K562 (cell line): ENCODE data around the gene RBM28. TPM values are rescaled to one million over a fixed set of nuclear protein-coding genes. Genes with fewer than 3 reads are reported as not detected.

Experiments
- ATAC-seq: fragments of 200-7000 bp; cut with Tn5 transposase; 3 replicates; pipeline ENCODE4 v1.9.1; 2020; ENCODE audit warnings: moderate library complexity
- BruUV-seq: library from RNA; stranded (reverse); fragments of 400-500 nt; replicated peaks from 2 replicates; lab custom pipeline; 2021; lab: Mats Ljungman, UMichigan
- CTCF ChIA-PET: fragments of 300-600 bp; formaldehyde crosslinking; extraction: SDS; loops from one replicate; lab custom pipeline; 2021; ENCODE audit warnings: low intra/inter-chr PET ratio; lab: Yijun Ruan, JAX
- POLR2A ChIA-PET: fragments of 300-600, 350-650 bp; sonication (Branson Sonifier 250); formaldehyde crosslinking; extraction: SDS; loops from one replicate; lab custom pipeline; 2021; ENCODE audit warnings: antibody characterized with exemption, inconsistent platforms; lab: Yijun Ruan, JAX
- DNase-seq, 4 experiments: peaks; one replicate each; pipeline versions ENCODE4 v3.0.0 to v3.0.0-alpha.2; 2011 to 2018; ENCODE audit warnings: low spot score in 3 of 4, mixed read lengths in 3 of 4; ENCODE audit errors: extremely low read depth in 1 of 4
- FAIRE-seq: peaks from 2 replicates; lab custom pipeline; 2011; peaks lifted over from hg19 to GRCh38; lab: Jason Lieb, UNC
- H2AFZ ChIP-seq: 2 replicates; pipeline ENCODE4 v1.6.0; 2011; ENCODE audit warnings: low read depth, low read length, control low read depth, inconsistent platforms
- H3K27ac ChIP-seq: fragments of 200-600 bp; 3 replicates; pipeline ENCODE4 v1.8.0; 2011; ENCODE audit warnings: low read depth, mild to moderate bottlenecking, control low read depth, inconsistent platforms, low read length, moderate library complexity, mixed read lengths; ENCODE audit errors: extremely low read depth
- H3K27me3 ChIP-seq, 2 experiments: fragments of 300-600 bp in 1 of 2; 2 replicates in 1 of 2; 3 replicates in 1 of 2; pipeline versions ENCODE4 v1.6.0 to v1.8.0; 2011; ENCODE audit warnings: inconsistent platforms in 2 of 2, low read length in 2 of 2, mild to moderate bottlenecking in 1 of 2, mixed read lengths in 1 of 2, moderate library complexity in 1 of 2; ENCODE audit not compliant: control insufficient read depth in 2 of 2, insufficient read depth in 2 of 2
- H3K36me3 ChIP-seq: fragments of 300-600 bp; 3 replicates; pipeline ENCODE4 v1.8.0; 2011; ENCODE audit warnings: mild to moderate bottlenecking, low read length, inconsistent platforms; ENCODE audit not compliant: control insufficient read depth, insufficient read depth
- H3K4me1 ChIP-seq, 2 experiments: fragments of 200-600 bp in 1 of 2; replicated peaks in 1 of 2; 2 replicates in 1 of 2; 3 replicates in 1 of 2; pipeline versions ENCODE4 v1.5.1 to v1.8.0; 2011; ENCODE audit warnings: inconsistent platforms in 2 of 2, low read length in 2 of 2, mild to moderate bottlenecking in 1 of 2, mixed read lengths in 1 of 2, moderate library complexity in 1 of 2; ENCODE audit not compliant: control insufficient read depth in 2 of 2, insufficient read depth in 2 of 2
- H3K4me2 ChIP-seq: 2 replicates; pipeline ENCODE4 v1.6.1; 2011; ENCODE audit warnings: low read length, control low read depth, inconsistent platforms, mixed read lengths; ENCODE audit not compliant: insufficient read depth
- H3K4me3 ChIP-seq: fragments of 200-600 bp; sonication (generic), shearing (Covaris generic); 2 replicates; pipeline ENCODE4 v1.5.1; 2016; ENCODE audit warnings: control low read depth, inconsistent platforms
- H3K79me2 ChIP-seq: fragments of 200-600 bp; 3 replicates; pipeline ENCODE4 v1.8.0; 2011; ENCODE audit warnings: low read length, inconsistent platforms; ENCODE audit not compliant: control insufficient read depth, insufficient read depth
- H3K9ac ChIP-seq, 2 experiments: 2 replicates each; pipeline versions ENCODE4 v1.6.0 to v1.6.1; 2011; ENCODE audit warnings: low read depth in 2 of 2, low read length in 2 of 2, control low read depth in 1 of 2, inconsistent platforms in 1 of 2, mild to moderate bottlenecking in 1 of 2, mixed read lengths in 1 of 2; ENCODE audit not compliant: insufficient read depth in 1 of 2
- H3K9me1 ChIP-seq: one replicate; pipeline ENCODE4 v1.6.0; 2011; ENCODE audit warnings: inconsistent platforms, mild to moderate bottlenecking, low read length, moderate library complexity; ENCODE audit not compliant: control insufficient read depth, insufficient read depth
- H3K9me3 ChIP-seq: replicated peaks from 2 replicates; pipeline ENCODE4 v1.5.1; 2011; ENCODE audit warnings: low read depth, low read length, inconsistent platforms; ENCODE audit not compliant: control insufficient read depth, insufficient read depth
- H4K20me1 ChIP-seq: replicated peaks from 2 replicates; pipeline ENCODE4 v1.6.1; 2011; ENCODE audit warnings: low read length, inconsistent platforms, mixed read lengths; ENCODE audit not compliant: control insufficient read depth, insufficient read depth
- WGBS: fragments of 100-300 bp; shearing (Covaris generic); methylation state at CpG from one replicate; pipeline ENCODE4 v1.1.6; 2016; ENCODE audit warnings: low coverage, mixed read lengths; ENCODE audit not compliant: insufficient coverage; ENCODE audit errors: missing lambda C conversion rate; 5-methylcytosine and 5-hydroxymethylcytosine counted together
- in situ Hi-C: fragments of 300-500 bp; cut with MboI; formaldehyde crosslinking; loops from 4 replicates; pipeline ENCODE4 v1.15.0; 2018; ENCODE audit warnings: inconsistent platforms, mixed read lengths
- intact Hi-C: fragments of 100-400 bp; cut with micrococcal nuclease; formaldehyde crosslinking; loops from 2 replicates; pipeline ENCODE4 v1.14.2; 2022
- polyA plus RNA-seq, 8 experiments: library from polyadenylated mRNA; depleted of rRNA in 4 of 8; stranded (reverse) in 5 of 8; unstranded in 3 of 8; fragments of >200 nt; fragmentation: Nextera tagmentation in 2 of 8; fragmentation: Illumina TruSeq in 1 of 8; extraction: Ambion mirVana in 2 of 8; extraction: Trizol in 1 of 8; gene quantifications; 2 replicates each; pipeline versions ENCODE4 v1.2.1 to v1.2.3, GENCODE V29; 2011 to 2014; ENCODE audit warnings: inconsistent platforms in 1 of 8, missing spikeins in 1 of 8
- total RNA-seq, 7 experiments: library from RNA; depleted of rRNA in 6 of 7; stranded (reverse); fragments of >200 nt in 6 of 7; fragmentation: Illumina TruSeq in 2 of 7; extraction: Trizol in 2 of 7; gene quantifications; 2 replicates each; pipeline versions ENCODE4 v1.2.1 to v1.2.3, GENCODE V29; 2011 to 2021; ENCODE audit warnings: low replicate concordance in 1 of 7
- TF ChIP-seq, protein P1 (sequence below), 2 experiments: IDR thresholded peaks in 1 of 2; conservative IDR thresholded peaks in 1 of 2; 2 replicates each; pipeline ENCODE4 v1.6.1; 2016; ENCODE audit warnings: low read depth in 2 of 2, mild to moderate bottlenecking in 1 of 2, missing compliant biosample characterization in 1 of 2, missing genetic modification characterization in 1 of 2, moderate library complexity in 1 of 2
- TF ChIP-seq, protein P2 (sequence below): fragments of 450-650 bp; IDR thresholded peaks from 2 replicates; pipeline ENCODE4 v1.6.1; 2016
- TF ChIP-seq, protein P3 (sequence below): fragments of 450-650 bp; IDR thresholded peaks from 2 replicates; pipeline ENCODE4 v1.6.1; 2016; ENCODE audit warnings: mild to moderate bottlenecking

Gene RBM28
- total and polyA plus RNA-seq, 9 of the 15 experiments (the other 6 are each of a cell fraction or from before 2014, with no cell fraction given) = 65.8 to 213 (median 138) TPM

DNA sequence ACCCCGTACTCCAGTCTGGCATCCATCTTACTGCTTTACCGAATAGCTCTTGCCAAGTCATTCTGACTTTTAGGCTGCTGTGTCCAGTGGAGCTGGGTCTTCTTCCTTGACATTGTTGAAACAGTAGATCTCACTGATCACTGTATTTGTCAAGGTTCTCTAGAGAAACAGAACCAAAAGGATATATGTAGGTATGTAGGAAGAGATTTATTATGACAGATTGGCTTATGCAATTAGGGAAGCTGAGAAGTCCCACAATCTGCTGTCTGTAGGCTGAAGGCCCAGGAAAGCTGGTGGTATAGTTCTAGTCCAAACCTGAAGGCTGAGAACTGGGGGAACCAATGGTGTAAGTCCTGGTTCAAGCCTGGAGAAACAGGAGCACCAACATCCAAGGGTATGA is 29.9 kb upstream of the RBM28 start (continued):
- TF ChIP-seq, protein P1, sequence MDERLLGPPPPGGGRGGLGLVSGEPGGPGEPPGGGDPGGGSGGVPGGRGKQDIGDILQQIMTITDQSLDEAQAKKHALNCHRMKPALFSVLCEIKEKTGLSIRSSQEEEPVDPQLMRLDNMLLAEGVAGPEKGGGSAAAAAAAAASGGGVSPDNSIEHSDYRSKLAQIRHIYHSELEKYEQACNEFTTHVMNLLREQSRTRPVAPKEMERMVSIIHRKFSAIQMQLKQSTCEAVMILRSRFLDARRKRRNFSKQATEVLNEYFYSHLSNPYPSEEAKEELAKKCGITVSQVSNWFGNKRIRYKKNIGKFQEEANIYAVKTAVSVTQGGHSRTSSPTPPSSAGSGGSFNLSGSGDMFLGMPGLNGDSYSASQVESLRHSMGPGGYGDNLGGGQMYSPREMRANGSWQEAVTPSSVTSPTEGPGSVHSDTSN (CRISPR knock-in tag; IDR thresholded peaks at IDR 0.05; ENCODE audit: low read depth) = no peak
- TF ChIP-seq, protein P1 (tag; conservative IDR thresholded peaks at IDR 0.05; ENCODE audit: low read depth) = peak; percentile 70

DNA sequence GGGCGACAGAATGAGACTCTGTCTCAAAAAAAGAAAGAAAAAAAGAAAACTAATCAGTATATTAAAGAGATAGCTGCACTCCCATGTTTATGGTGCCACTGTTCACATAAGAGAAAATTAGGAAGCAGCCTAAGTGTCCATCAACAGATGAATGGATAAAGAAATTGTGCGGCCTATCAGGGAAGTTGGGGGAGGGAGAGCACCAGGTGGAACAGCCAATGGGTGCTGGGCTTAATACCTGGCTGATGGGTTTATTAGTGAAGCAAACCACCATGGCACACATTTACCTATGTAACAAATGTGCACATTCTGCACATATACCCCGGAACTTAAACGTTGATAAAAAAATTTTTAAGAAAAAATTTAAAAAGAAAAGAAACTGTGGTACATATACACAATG is 26.8 kb upstream of the RBM28 start:
- TF ChIP-seq, protein P2, sequence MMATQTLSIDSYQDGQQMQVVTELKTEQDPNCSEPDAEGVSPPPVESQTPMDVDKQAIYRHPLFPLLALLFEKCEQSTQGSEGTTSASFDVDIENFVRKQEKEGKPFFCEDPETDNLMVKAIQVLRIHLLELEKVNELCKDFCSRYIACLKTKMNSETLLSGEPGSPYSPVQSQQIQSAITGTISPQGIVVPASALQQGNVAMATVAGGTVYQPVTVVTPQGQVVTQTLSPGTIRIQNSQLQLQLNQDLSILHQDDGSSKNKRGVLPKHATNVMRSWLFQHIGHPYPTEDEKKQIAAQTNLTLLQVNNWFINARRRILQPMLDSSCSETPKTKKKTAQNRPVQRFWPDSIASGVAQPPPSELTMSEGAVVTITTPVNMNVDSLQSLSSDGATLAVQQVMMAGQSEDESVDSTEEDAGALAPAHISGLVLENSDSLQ = peak; percentile 67
- TF ChIP-seq, protein P3, sequence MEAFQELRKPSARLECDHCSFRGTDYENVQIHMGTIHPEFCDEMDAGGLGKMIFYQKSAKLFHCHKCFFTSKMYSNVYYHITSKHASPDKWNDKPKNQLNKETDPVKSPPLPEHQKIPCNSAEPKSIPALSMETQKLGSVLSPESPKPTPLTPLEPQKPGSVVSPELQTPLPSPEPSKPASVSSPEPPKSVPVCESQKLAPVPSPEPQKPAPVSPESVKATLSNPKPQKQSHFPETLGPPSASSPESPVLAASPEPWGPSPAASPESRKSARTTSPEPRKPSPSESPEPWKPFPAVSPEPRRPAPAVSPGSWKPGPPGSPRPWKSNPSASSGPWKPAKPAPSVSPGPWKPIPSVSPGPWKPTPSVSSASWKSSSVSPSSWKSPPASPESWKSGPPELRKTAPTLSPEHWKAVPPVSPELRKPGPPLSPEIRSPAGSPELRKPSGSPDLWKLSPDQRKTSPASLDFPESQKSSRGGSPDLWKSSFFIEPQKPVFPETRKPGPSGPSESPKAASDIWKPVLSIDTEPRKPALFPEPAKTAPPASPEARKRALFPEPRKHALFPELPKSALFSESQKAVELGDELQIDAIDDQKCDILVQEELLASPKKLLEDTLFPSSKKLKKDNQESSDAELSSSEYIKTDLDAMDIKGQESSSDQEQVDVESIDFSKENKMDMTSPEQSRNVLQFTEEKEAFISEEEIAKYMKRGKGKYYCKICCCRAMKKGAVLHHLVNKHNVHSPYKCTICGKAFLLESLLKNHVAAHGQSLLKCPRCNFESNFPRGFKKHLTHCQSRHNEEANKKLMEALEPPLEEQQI = no peak
- no peak overlapping the region for H3K27ac ChIP-seq
- no peaks in the 10 kb centered on the region for H3K79me2 ChIP-seq
- CTCF ChIA-PET = interaction anchor here (0.8 kb wide), 1 partner anchor 13 kb away, joined by 3 read pairs; no protein-coding TSS in a partner anchor
- H2AFZ ChIP-seq = no peak overlapping the region
- no peak for FAIRE-seq
- H4K20me1 ChIP-seq = no peaks in the 10 kb centered on the region
- no peak overlapping the region for H3K9ac ChIP-seq
- POLR2A ChIA-PET = no interaction called here
- H3K4me3 ChIP-seq = no peak overlapping the region
- in situ Hi-C loops = no loop called here
- H3K9me1 ChIP-seq = no peaks in the 10 kb centered on the region
- DNase-seq = no peak
- H3K4me1 ChIP-seq = no peaks in the 10 kb centered on the region
- 8% methylated on average over 4 of the region's 4 CpGs for WGBS
- no peaks in the 10 kb centered on the region for H3K9me3 ChIP-seq
- ATAC-seq = no peak
- intact Hi-C loops = no loop called here
- no peak overlapping the region for H3K4me2 ChIP-seq
- H3K36me3 ChIP-seq = no peaks in the 10 kb centered on the region
- BruUV-seq = no TSS peak
- H3K27me3 ChIP-seq = peaks cover 3 to 7% of the 10 kb centered on the region in 2 experiments; a peak in 3 of 5 replicates
